SK-N-MC (cell line): ENCODE results near the gene NTSR1.

ENCODE experiments used
- EZH2 ChIP-seq: fragments of 200-600 bp; sonication (generic); IDR thresholded peaks from one replicate; pipeline ENCODE4 v1.6.1; 2017; ENCODE audit warnings: antibody characterized with exemption
- POLR2AphosphoS5 ChIP-seq: IDR thresholded peaks from 2 replicates; pipeline ENCODE4 v1.6.1; 2012; ENCODE audit warnings: mild to moderate bottlenecking, low read depth, low read length, borderline replicate concordance

DNA sequence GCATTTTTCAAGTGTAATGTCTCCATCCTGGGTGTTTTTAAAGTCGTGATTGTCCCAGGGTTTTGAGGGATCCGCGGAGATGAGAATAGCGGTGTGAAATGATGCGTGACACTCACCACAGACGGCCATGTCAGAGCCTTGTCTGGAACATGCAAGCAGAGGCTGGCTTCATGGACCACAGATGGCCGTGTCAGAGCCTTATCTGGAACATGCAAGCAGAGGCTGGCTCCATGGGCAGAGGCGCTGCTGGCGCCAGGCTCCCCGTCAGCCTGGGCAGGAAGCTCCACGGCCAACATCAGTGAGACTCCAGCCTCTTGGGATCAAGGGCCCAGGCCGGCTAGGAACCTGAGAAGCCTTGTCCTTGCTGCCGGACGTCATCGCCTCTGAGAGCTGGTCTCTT is 80.0 kb downstream of the NTSR1 start:
- no peak for TF ChIP-seq EZH2
- TF ChIP-seq POLR2AphosphoS5: no peak
